Upper lobe of right lung (tissue), 1 donor: ENCODE data around the gene CCNC. TPM values are rescaled to one million over a fixed set of nuclear protein-coding genes. Genes with fewer than 3 reads are reported as not detected.

Source experiments
- ATAC-seq: fragments of 200-7000 bp; cut with Tn5 transposase; one replicate; pipeline ENCODE4 v1.9.1; 2020; ENCODE audit warnings: mild to moderate bottlenecking, moderate library complexity
- DNase-seq: peaks from one replicate; pipeline ENCODE4 v3.0.0-alpha.2; 2020
- H3K27ac ChIP-seq: fragments of 200-600 bp; one replicate; pipeline ENCODE4 v1.8.0; 2022
- H3K27me3 ChIP-seq: fragments of 200-600 bp; one replicate; pipeline ENCODE4 v1.8.0; 2022; ENCODE audit warnings: mild to moderate bottlenecking
- H3K36me3 ChIP-seq: fragments of 200-600 bp; one replicate; pipeline ENCODE4 v1.8.0; 2022
- H3K4me1 ChIP-seq: fragments of 200-600 bp; one replicate; pipeline ENCODE4 v1.8.0; 2022
- H3K4me3 ChIP-seq: fragments of 200-600 bp; one replicate; pipeline ENCODE4 v1.8.0; 2022; ENCODE audit warnings: mild to moderate bottlenecking
- H3K9me3 ChIP-seq: fragments of 200-600 bp; one replicate; pipeline ENCODE4 v1.8.0; 2022
- CTCF ChIP-seq: fragments of 200-600 bp; IDR thresholded peaks from one replicate; pipeline ENCODE4 v1.8.0; 2022; ENCODE audit warnings: antibody characterized with exemption
- intact Hi-C: fragments of 100-400 bp; cut with DNase I; formaldehyde crosslinking; loops from one replicate; pipeline ENCODE4 v1.11.0; 2022
- total RNA-seq: library from RNA; stranded (reverse); fragmentation: NEBNext Ultra II Directional; extraction: Animal tissue kit (Norgen Biotek cat#: 25700); gene quantifications from one replicate; pipeline ENCODE4 v1.2.1, GENCODE V29; 2021
- donor health status: DM: no; HTN: yes; CAD: no; lungs with severe emphysema.

The CCNC gene
- total RNA-seq, 1 donor from 2014 or later: 40.3 TPM

DNA sequence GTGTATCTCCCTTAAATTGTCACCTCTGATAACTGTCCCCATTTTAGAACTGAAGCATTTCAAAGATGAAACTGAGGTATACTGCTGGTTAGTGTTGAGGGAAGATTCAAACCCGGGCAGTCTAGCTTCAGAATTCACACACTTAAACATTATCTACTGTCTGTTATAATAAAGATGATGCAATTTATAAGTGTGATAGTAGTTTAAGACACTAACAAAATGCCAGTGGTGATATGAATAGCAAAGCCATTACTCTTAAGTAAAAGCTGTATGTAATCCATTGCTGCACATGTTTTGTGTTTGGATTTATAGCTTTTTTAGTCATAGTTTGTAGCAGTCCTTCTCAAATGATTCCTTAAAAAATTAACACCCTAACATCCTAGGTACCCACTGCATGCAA lies 73.0 kb downstream of the CCNC start:
- H3K27ac ChIP-seq: no peak overlapping the region
- no peak overlapping the region for H3K4me3 ChIP-seq
- no peak for TF ChIP-seq CTCF
- intact Hi-C loops: no loop called here
- no peaks in the 10 kb centered on the region for H3K9me3 ChIP-seq
- ATAC-seq: no peak
- no peaks in the 10 kb centered on the region for H3K36me3 ChIP-seq
- no peak for DNase-seq
- H3K27me3 ChIP-seq: no peaks in the 10 kb centered on the region
- peaks cover 6% of the 10 kb centered on the region for H3K4me1 ChIP-seq

Other genes starting within 250 kb of the CCNC start
- 5.4 TPM for gene FAXC, start 219.0 kb downstream of the CCNC start, total RNA-seq
- 3.9 TPM for gene COQ3, start 174.5 kb downstream of the CCNC start, total RNA-seq
- 111 TPM for gene PNISR, start 143.4 kb downstream of the CCNC start, total RNA-seq
- 8.3 TPM for gene USP45, start 53.2 kb downstream of the CCNC start, total RNA-seq
- gene PRDM13, start 38.2 kb upstream of the CCNC start, total RNA-seq: not detected